DMS 273 treated with DMSO at 0.1 percent for 48 hours (cell line): ENCODE measurements around the gene FAM180B.
"Not testable (repeated sequence)": the region's sequence is repeated elsewhere in the genome, so short reads cannot be mapped to it uniquely, and the experiment has no call there.

Source experiments
- DNase-seq: peaks from one replicate; lab custom pipeline; 2025; lab: John Stamatoyannopoulos, UW

Gene FAM180B

DNA sequence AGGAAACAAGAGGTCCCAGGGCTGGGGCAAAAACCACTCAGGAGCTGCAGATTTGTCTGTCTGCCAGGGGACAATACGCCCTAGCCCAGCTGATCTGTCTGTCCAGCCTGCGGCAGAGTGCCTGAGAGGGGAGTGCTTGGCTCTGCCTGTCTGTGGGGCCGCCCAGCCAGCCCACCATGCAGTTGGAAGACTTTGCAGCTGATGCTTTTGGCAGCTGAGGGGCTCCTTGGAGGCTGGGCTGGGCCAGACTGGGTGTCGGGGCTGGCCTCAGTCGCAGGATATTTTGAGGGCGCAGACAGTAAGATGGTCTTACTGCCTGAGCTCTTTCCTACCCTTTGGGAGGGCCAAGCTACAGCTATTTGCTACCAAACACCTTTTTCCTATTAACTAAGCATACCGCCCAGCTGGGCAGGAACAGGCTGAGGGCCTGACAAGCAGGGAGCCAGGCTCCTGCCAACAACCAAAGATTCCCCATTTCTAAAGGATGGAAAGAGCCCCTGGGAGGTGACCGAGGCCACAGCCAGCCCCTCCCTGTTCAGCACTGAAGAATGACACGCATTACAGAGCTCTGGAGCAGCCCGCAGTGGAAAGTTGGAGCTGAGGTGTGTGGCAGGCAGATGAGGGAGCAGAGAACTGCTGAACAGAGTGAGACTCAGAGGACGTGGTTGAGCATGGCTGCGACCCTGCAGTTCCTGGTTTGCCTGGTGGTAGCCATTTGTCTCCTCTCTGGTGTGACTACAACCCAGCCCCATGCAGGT, at the start of gene FAM180B:
Gene FAM180B (plus strand): TSS at position 581 of the 758 bp plus-strand sequence. CDS start 91 bp downstream, at position 672.
- no peak for DNase-seq

DNA sequence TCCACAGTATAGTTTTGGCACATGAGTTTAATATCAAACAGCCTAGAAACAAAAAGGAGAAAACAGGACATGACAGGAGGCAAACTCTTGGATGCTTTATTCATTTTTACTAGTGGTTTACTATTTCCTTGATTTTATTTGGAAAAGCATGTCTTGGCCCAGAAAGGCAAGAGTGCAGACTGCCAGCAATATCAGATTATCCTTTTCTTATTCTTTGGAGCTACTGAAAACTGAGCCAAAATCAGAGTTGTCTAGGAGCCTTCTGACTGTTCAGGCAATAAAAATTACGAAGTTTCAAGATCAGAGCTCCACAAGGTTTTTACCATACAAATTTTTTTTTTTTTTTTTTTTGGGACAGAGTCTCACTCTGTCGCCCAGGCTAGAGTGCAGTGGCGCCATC, 49.6 kb upstream of the FAM180B start:
- DNase-seq, result no peak

- DNase-seq, result no peak
Measured at GRCh38 chr11:47538741-47539565, 47.5 kb upstream of the FAM180B start.

DNA sequence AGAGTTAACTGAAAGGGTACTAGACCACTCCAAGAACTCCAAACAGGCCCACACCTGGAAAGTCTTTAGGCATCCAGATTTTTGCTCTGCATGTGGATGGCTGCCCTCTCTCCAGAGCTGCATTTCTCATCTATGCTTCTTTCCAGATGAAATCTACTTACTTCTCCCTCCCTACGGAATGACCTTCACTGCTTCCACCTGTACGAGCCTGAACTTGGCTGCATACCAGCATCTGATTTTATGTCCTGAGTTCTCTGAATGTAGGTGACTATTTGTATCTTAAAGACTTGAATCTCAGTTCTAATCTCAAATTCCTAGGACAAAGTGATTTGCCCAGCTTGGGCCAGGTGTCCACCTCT, 46.8 kb upstream of the FAM180B start:
- DNase-seq, result no peak

DNA sequence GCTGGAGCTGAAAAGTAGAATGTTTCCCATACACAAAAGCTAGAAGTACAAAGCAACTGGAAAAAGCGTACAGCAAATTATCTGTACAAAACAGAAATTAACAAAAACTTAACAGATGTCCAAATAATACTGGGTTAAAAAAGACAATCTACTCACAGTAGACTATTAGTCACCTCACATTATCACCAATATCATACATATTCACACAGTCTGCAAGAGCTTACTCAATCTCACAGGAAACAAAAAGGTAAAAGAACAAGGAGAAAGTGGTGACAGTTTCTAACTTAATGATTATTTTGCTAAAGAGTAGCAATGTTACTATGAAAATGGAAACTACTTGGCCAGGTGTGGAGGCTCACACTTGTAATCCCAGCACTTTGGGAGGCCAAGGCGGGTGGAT, 45.4 kb upstream of the FAM180B start:
- no peak for DNase-seq

DNA sequence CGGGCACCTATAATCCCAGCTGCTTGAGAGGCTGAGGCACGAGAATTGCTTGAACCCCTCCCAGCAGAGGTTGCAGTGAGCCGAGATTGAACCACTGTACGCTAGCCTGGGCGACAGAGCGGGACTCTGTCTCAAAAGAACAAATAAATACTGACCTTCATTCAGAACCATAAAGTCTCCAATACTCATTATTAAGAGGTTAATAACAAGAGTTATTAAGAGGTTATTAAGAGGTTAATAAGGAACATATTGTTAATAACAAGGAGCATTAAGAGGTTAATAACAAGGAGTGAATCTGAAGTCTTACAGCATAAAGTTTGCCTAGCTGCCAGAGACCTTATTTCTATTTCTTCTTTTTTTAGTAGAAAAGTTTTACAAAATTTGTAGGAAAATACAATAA, 41.2 kb upstream of the FAM180B start:
- DNase-seq, result no peak

GRCh38 chr11:47546274-47546673, 40.2 kb upstream of the FAM180B start:
- not testable (repeated sequence) for DNase-seq

DNA sequence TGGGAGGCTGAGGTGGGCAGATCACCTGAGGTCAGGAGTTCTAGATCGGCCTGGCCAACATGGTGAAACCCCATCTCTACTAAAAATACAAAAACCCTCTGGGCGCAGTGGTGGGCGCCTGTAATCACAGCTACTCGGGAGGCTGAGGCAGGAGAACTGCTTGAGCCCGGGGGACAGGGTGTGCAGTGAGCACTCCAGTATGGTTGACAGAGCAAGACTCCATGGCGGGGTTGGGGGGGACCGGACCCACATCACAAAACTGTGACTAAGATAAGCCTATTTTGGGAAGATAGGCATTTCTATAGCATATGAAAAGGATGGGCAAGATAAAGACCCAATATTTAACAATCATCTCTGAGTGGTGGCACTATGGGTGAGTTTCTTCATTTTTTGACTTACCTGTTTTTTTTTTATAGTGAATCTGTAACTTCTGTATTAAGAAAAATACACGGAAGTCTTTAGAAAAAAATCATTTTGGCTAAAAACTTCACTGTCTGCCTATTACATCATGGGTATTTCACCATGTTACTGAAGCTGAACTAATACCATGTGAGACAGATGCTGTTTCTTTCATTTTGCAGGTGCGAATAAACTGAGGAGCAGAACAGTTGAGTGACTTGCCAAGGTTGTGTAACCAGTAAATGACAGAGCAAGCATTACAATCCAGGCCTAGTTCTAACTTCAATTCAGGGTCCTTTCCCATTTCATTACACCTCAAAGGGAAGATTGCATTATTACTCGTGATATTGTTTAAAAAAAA, 36.0 kb upstream of the FAM180B start:
- DNase-seq, result no peak

DNA sequence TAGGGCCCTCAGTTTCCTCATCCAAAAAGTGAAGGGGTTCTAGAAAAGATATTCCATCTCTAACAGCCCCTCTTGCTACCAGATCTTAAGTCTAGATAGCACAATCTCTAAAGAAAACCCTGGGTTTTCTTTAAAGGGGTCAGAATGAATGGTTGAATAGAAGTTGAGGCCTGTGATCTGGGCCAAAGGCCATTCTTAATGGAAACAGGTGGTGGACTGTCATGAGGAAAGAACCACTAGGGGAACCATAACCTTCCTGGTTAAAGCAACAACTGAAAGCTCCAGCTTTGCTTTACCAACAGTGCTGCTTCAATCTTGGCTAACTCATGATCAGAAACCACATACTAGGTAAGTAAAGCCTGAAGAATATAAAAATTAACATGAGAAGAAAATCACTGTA, 35.4 kb upstream of the FAM180B start:
- no peak for DNase-seq

- DNase-seq, result no peak
Measured at GRCh38 chr11:47552056-47552565, 34.4 kb upstream of the FAM180B start.

DNA sequence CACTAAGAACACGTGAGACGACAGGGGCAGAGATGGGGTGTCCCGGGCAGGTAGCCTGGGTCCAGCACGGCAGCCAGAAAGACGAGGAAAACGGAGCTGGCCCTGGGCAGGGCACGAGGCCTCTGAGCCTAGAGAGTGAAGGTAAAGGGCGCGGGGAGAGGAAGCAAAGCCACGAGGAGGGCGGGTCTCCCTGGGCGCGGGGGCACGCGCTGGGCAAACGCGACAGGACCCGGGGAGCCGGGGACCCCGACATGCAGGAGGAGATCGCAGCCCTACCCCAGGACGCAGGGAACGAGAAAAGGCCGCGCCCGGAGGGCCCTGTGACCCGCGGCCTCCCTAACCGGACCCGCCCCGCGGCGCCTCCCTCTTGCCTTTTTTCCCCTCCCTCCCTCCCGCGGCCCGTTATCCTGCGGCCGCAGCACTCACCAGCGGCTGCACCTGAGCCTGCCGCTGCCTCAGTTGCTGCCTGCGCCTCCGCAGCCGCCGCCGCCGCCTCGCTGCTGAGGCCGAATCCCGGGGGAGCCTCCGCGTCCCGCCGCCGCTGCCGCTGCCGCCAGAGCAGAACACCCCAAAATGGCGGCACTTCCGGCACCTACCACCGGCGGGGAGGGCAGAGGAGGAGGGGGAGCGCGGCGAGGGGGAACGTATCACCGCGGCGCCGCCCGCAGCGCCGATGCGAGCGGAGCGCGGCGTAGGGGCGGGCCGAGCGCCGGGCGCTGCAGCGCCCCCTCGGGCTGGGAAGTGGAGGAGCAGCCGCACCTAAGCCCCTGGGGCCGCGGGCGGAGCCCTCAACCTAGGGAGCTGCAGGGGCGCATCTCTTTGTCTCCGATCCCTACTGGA, 33.7 kb upstream of the FAM180B start, which contains the start of gene CELF1:
Gene CELF1 (minus strand): TSS at position 567 of the 840 bp plus-strand sequence. CDS start 53,609 bp downstream, outside the sequence.
- peak; percentile 62 for DNase-seq

DNA sequence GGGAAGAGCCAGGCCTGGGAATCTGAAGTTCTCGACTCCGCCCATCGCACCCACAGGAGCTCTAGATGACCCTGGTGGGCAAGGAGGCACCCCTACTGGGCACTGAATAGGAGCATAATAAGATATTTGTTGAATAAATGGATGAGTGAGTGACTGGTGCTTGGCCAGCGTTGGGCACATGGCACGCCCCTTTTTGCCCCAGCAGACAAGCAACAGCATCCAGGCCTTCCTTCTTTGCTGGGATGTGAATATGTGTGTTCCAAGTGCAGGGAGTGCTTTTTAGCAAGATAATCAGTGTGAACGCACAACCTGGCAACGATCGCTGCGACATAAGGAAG, 33.1 kb upstream of the FAM180B start:
- DNase-seq, result peak; percentile 50

GRCh38 chr11:47557004-47557403, 29.5 kb upstream of the FAM180B start:
- DNase-seq, result not testable (repeated sequence)

DNA sequence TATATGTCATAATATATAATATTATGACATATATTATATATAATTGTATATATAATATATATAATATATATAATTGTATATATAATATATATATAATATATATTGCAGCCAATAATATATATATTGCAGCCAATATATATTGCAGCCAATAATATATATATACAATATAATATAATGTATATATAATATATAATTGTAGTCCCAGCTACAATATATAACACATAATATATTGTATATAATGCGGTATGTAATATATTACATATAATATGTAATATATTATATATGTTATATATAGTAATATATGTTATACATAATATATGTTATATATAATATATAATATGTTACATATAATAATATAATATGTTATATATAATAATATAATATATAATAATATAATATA, 27.8 kb upstream of the FAM180B start:
- DNase-seq, result no peak

GRCh38 chr11:47560426-47560825, 26.1 kb upstream of the FAM180B start:
- no peak for DNase-seq

DNA sequence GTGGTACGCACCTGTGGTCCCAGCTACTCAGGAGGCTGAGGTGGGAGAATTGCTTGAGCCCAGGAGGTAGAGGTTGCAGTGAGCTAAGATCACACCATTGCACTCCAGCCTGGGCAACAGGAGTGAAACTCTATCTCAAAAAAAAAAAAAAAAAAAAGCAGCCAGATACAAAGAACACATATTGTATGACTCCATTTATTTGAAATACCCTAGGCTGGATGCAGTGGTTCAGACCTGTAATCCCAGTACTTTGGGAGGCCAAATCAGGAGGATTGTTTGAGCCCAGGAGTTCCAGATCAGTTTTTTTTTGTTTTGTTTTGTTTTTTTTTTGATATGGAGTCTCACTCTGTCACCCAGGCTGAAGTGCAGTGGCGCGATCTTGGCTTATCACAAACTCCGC, 24.1 kb upstream of the FAM180B start:
- not testable (repeated sequence) for DNase-seq

GRCh38 chr11:47564366-47564765, 22.1 kb upstream of the FAM180B start:
- not testable (repeated sequence) for DNase-seq

GRCh38 chr11:47564933-47565339, 21.5 kb upstream of the FAM180B start:
- no peak for DNase-seq

DNA sequence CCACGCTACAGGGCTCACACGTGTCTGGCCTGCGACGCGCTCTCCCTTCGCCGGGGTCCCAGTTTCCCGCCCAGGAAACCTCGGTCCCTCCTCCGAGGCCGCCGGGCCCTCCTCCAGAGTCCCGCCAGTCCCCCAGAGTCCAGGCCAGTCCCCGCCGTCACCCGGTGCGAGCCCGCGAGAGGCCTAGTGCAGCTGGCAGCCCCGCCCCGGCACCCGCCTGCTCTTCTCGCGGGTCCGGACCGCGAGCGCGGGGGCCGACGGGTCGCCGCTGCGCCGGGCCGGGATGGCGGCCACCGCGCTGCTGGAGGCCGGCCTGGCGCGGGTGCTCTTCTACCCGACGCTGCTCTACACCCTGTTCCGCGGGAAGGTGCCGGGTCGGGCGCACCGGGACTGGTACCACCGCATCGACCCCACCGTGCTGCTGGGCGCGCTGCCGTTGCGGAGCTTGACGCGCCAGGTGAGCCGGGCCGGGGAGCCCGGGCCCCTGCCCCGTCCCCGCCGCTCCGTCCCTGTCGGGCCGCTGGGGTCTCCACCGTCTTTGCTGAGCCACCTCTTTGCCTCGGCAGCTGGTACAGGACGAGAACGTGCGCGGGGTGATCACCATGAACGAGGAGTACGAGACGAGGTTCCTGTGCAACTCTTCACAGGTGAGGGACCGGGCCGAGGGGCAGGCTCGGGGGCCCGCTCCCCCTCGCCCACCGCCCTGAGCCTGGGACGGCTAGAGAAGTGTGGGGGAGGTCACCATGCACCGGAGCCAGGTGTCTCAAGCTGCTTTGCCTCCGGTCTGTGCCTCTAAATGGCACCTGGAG, 20.9 kb upstream of the FAM180B start, which contains the start of gene PTPMT1:
Gene PTPMT1 (plus strand): TSS at position 260 of the 809 bp plus-strand sequence. CDS start 24 bp downstream, at position 284.
- DNase-seq, result peak; percentile 19

DNA sequence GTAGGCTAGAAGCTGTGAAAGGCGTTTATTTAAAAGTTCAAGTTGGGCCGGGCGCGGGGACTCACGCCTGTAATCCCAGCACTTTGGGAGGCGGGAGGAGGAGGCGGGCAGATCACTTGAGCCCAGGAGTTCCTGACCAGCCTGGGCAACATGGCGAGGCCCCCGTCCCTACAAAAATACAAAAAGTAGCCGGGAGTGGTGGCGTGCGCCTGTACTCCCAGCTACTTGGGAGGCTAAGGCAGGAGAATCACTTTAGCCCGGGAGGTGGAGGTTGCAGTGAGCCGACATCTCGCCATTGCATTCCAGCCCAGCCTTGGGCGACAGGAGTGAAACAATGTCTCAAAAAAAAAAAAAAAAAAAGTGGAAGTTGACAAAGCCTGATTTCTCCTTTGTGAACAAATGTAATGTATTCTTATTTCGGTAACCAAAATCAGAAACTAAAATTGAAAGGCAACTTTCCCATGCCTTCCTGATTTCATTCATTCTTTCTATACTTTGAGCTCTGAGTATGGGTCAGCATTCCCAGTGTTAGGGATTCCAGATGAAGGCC, 20.3 kb upstream of the FAM180B start:
- no peak for DNase-seq
